ENCODE data around the gene PILRA.
A peak's percentile ranks its signal among the peaks of the same experiment; 100 is the strongest.
"Not testable (repeated sequence)": the region's sequence is repeated elsewhere in the genome, so short reads cannot be mapped to it uniquely, and the experiment has no call there.

PILRA gene

GRCh38 chr7:100373261-100373831, at the start of gene PILRA:
Gene PILRA (plus strand): TSS chr7:100373487. CDS start chr7:100373657, 170 bp downstream.
- DNase-seq = no peak

- DNase-seq = not testable (repeated sequence)
Observed at GRCh38 chr7:100324194-100324593, 49.1 kb upstream of the PILRA start.

- not testable (repeated sequence) for DNase-seq
Observed at GRCh38 chr7:100325671-100326070, 47.6 kb upstream of the PILRA start.

- not testable (repeated sequence) for DNase-seq
Observed at GRCh38 chr7:100326914-100327313, 46.4 kb upstream of the PILRA start.

GRCh38 chr7:100335566-100336466, 37.5 kb upstream of the PILRA start:
- DNase-seq = peak; percentile 82

- DNase-seq = not testable (repeated sequence)
Observed at GRCh38 chr7:100338083-100338696, 35.1 kb upstream of the PILRA start.

- not testable (repeated sequence) for DNase-seq
Observed at GRCh38 chr7:100341286-100341685, 32.0 kb upstream of the PILRA start.

GRCh38 chr7:100342765-100343164, 30.5 kb upstream of the PILRA start:
- no peak for DNase-seq

- DNase-seq = not testable (repeated sequence)
Observed at GRCh38 chr7:100344124-100344559, 29.1 kb upstream of the PILRA start.

GRCh38 chr7:100344560-100345287, 28.6 kb upstream of the PILRA start:
- peak; percentile 3 for DNase-seq

GRCh38 chr7:100345288-100345672, 28.0 kb upstream of the PILRA start:
- peak; percentile 19 for DNase-seq

GRCh38 chr7:100346921-100347320, 26.4 kb upstream of the PILRA start:
- no peak for DNase-seq

GRCh38 chr7:100348805-100349204, 24.5 kb upstream of the PILRA start:
- no peak for DNase-seq

- DNase-seq = no peak
Observed at GRCh38 chr7:100349757-100350156, 23.5 kb upstream of the PILRA start.

- no peak for DNase-seq
Observed at GRCh38 chr7:100351657-100352058, 21.6 kb upstream of the PILRA start.

- DNase-seq = not testable (repeated sequence)
Observed at GRCh38 chr7:100352230-100352781, 21.0 kb upstream of the PILRA start.

GRCh38 chr7:100352984-100353684, 20.2 kb upstream of the PILRA start:
- DNase-seq = no peak

GRCh38 chr7:100353685-100354330, 19.5 kb upstream of the PILRA start:
- no peak for DNase-seq

GRCh38 chr7:100356416-100357068, 16.7 kb upstream of the PILRA start:
- no peak for DNase-seq

- DNase-seq = no peak
Observed at GRCh38 chr7:100357131-100357561, 16.1 kb upstream of the PILRA start.
